Fibroblast of pulmonary artery (primary cell): ENCODE measurements around the gene COPRS.
A peak's percentile ranks its signal among the peaks of the same experiment; 100 is the strongest.

Experiments
- DNase-seq: peaks from one replicate; pipeline ENCODE4 v3.0.0-alpha.2; 2010; ENCODE audit warnings: low read depth
- H3K4me3 ChIP-seq: replicated peaks from 2 replicates; pipeline ENCODE4 v1.5.1; 2011; ENCODE audit warnings: low read depth, mild to moderate bottlenecking, control low read depth, low read length, moderate library complexity
- CTCF ChIP-seq: IDR thresholded peaks from 2 replicates; pipeline ENCODE4 v1.5.1; 2011; ENCODE audit warnings: mild to moderate bottlenecking, control low read depth, low read length, inconsistent platforms; ENCODE audit errors: missing control alignments

Gene COPRS

GRCh38 chr17:31888124-31888523, 29.1 kb upstream of the COPRS start:
- DNase-seq: no peak
- H3K4me3 ChIP-seq: no peak overlapping the region
- no peak for TF ChIP-seq CTCF

GRCh38 chr17:31882571-31882970, 23.5 kb upstream of the COPRS start:
- DNase-seq: no peak
- H3K4me3 ChIP-seq: no peak overlapping the region
- TF ChIP-seq CTCF: no peak

- TF ChIP-seq CTCF: no peak
- no peak overlapping the region for H3K4me3 ChIP-seq
- DNase-seq: no peak
Observed at GRCh38 chr17:31880311-31880710, 21.3 kb upstream of the COPRS start.

DNA sequence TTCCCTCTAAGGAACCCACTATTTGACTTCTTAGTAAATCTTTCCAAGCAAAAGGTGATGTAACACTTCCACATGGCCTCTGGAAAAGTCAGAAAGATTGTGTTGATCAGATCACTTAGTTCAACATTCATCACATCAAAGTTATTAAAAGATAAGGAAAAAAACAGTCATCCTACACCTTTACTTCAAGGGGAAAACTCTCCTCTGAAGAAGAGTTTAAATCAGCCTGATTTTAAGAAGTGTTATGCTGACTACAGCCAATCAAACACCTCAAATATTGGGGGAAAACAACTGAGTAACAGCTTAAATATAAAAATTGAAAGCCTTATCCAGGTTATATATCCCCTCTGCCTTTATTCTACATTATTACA, 19.6 kb upstream of the COPRS start:
- no peak for DNase-seq
- no peak for TF ChIP-seq CTCF
- no peak overlapping the region for H3K4me3 ChIP-seq

GRCh38 chr17:31877911-31878702, 19.1 kb upstream of the COPRS start:
- H3K4me3 ChIP-seq: no peak overlapping the region
- TF ChIP-seq CTCF: no peak
- peak; percentile 14 for DNase-seq

DNA sequence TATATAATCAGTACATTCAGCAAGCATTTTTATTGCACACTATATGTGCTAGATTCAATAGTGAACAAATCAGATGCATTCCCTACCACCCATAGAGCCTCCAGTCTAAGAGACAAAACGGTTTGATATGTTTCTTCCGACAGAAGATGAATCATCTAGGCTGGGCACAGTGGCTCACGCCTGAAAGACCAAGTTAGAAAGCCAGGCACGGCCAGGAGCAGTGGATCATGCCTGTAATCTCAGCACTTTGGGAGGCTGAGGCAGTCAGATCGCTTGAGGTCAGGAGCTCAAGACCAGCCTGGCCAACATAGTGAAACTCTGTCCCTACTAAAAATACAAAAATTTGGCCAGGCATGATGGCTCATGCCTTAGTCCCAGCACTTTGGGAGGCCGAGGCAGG, 18.3 kb upstream of the COPRS start:
- no peak for TF ChIP-seq CTCF
- no peak for DNase-seq
- H3K4me3 ChIP-seq: no peak overlapping the region

DNA sequence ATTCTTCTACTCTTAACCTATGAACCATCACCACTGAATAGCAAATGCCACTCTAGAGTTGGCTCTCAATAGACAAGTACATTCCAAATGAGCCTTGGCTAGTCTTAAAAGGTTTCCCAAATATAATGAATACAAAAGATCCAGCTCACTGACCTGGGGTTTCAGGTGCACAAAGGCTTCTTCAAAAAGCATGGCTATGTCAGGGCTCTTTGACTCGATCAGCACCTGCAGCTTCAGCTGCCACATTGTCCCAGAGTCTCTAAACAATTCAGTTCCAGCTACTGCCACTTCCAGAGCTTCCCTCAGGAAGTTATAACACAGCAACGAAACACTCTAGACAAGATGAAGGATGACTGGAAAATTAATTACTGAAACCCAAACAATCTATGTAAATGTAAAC, 16.0 kb upstream of the COPRS start:
- no peak for DNase-seq
- H3K4me3 ChIP-seq: no peak overlapping the region
- TF ChIP-seq CTCF: no peak
